A549 (cell line): ENCODE results near the gene OR6B1.

ENCODE experiments used
- HMGXB4 ChIP-seq: fragments of 250-450 bp; sonication (Bioruptor Pico); IDR thresholded peaks from 2 replicates; pipeline ENCODE4 v1.5.0; 2021; ENCODE audit warnings: mild to moderate bottlenecking, moderate library complexity, borderline replicate concordance
- TF ChIP-seq, protein P1 (sequence below): fragments of >200 bp; sonication (Bioruptor Twin); formaldehyde crosslinking; IDR thresholded peaks from 3 replicates; pipeline ENCODE4 v1.6.1; 2016
- TF ChIP-seq, protein P2 (sequence below): fragments of >200 bp; sonication (Bioruptor Twin); formaldehyde crosslinking; IDR thresholded peaks from 3 replicates; pipeline ENCODE4 v1.5.1; 2016

DNA sequence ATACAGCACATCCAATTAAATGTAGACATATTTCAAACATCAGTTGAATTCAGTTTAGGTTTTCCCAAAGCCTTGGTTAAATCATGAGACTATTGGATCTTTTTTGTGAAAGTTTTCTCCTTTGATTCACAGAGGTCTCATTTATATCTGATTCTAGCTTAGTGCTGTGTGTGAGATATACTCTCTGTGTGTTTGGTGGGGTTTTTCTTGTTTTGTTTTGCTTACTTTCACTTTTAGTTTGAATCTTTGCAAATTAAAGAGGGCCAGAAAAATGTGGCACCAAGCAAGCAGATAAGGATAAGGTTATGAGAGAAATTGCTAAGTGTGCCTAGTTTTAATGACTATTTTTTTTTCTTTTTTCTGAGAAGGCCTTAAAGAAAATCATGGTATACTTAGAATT is 12.6 kb upstream of the OR6B1 start:
- TF ChIP-seq, protein P1, sequence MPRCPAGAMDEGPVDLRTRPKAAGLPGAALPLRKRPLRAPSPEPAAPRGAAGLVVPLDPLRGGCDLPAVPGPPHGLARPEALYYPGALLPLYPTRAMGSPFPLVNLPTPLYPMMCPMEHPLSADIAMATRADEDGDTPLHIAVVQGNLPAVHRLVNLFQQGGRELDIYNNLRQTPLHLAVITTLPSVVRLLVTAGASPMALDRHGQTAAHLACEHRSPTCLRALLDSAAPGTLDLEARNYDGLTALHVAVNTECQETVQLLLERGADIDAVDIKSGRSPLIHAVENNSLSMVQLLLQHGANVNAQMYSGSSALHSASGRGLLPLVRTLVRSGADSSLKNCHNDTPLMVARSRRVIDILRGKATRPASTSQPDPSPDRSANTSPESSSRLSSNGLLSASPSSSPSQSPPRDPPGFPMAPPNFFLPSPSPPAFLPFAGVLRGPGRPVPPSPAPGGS: no peak
- TF ChIP-seq, protein P2, sequence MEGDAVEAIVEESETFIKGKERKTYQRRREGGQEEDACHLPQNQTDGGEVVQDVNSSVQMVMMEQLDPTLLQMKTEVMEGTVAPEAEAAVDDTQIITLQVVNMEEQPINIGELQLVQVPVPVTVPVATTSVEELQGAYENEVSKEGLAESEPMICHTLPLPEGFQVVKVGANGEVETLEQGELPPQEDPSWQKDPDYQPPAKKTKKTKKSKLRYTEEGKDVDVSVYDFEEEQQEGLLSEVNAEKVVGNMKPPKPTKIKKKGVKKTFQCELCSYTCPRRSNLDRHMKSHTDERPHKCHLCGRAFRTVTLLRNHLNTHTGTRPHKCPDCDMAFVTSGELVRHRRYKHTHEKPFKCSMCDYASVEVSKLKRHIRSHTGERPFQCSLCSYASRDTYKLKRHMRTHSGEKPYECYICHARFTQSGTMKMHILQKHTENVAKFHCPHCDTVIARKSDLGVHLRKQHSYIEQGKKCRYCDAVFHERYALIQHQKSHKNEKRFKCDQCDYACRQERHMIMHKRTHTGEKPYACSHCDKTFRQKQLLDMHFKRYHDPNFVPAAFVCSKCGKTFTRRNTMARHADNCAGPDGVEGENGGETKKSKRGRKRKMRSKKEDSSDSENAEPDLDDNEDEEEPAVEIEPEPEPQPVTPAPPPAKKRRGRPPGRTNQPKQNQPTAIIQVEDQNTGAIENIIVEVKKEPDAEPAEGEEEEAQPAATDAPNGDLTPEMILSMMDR: no peak
- TF ChIP-seq HMGXB4 (CRISPR knock-in tag): no peak
